OCI-LY7 (cell line): Measurements from ENCODE around the gene PC. TPM values are rescaled to one million over a fixed set of nuclear protein-coding genes. Genes with fewer than 3 reads are reported as not detected.

ENCODE experiments used
- BruUV-seq: library from RNA; stranded (reverse); fragments of 400-500 nt; replicated peaks from 2 replicates; lab custom pipeline; 2021; lab: Mats Ljungman, UMichigan
- CTCF ChIA-PET: fragments of 300-600 bp; sonication (Branson Sonifier 250); formaldehyde crosslinking; loops from one replicate; lab custom pipeline; 2022; ENCODE audit warnings: antibody characterized with exemption; ENCODE audit not compliant: unreplicated experiment; lab: Charles Lee
- POLR2A ChIA-PET: fragments of 300-600 bp; sonication (Branson Sonifier 250); formaldehyde crosslinking; loops from one replicate; lab custom pipeline; 2022; ENCODE audit warnings: antibody characterized with exemption; lab: Charles Lee
- DNase-seq: peaks from one replicate; pipeline ENCODE4 v3.0.0-alpha.2; 2015; ENCODE audit warnings: low spot score
- H2AFZ ChIP-seq: fragments of 200-600 bp; sonication (generic), shearing (Covaris generic); 2 replicates; pipeline ENCODE4 v1.6.1; 2014; ENCODE audit warnings: mild to moderate bottlenecking, antibody characterized with exemption, low read length, moderate library complexity
- H3K27ac ChIP-seq: fragments of 200-600 bp; sonication (generic); 2 replicates; pipeline ENCODE4 v1.5.1; 2014; ENCODE audit warnings: mixed run types, low read depth, mild to moderate bottlenecking, moderate library complexity, low read length, inconsistent platforms; ENCODE audit not compliant: poor library complexity, severe bottlenecking
- H3K36me3 ChIP-seq: fragments of 200-600 bp; sonication (generic); 2 replicates; pipeline ENCODE4 v1.6.1; 2014; ENCODE audit warnings: mild to moderate bottlenecking, antibody characterized with exemption, low read length, moderate library complexity, mixed read lengths; ENCODE audit not compliant: insufficient read depth
- H3K4me1 ChIP-seq: fragments of 200-600 bp; sonication (generic); 2 replicates; pipeline ENCODE4 v1.5.1; 2014; ENCODE audit warnings: mild to moderate bottlenecking, low read length; ENCODE audit not compliant: insufficient read depth, poor library complexity, severe bottlenecking
- H3K4me2 ChIP-seq: fragments of 200-600 bp; sonication (generic); 2 replicates; pipeline ENCODE4 v1.6.1; 2014; ENCODE audit warnings: mild to moderate bottlenecking, low read length
- H3K4me3 ChIP-seq: fragments of 200-600 bp; sonication (generic); 2 replicates; pipeline ENCODE4 v1.5.1; 2014; ENCODE audit warnings: mild to moderate bottlenecking, low read depth, low read length; ENCODE audit not compliant: poor library complexity, severe bottlenecking
- H3K79me2 ChIP-seq: fragments of 200-600 bp; sonication (generic); 2 replicates; pipeline ENCODE4 v1.6.1; 2016; ENCODE audit warnings: low read depth, mild to moderate bottlenecking, low read length, moderate library complexity, mixed read lengths; ENCODE audit not compliant: insufficient read depth
- H3K9me2 ChIP-seq: fragments of 200-600 bp; sonication (generic); 2 replicates; pipeline ENCODE4 v1.6.1; 2016; ENCODE audit warnings: mild to moderate bottlenecking, low read length, mixed read lengths; ENCODE audit not compliant: insufficient read depth
- H3K9me3 ChIP-seq: fragments of 200-600 bp; sonication (generic); 2 replicates; pipeline ENCODE4 v1.6.1; 2014; ENCODE audit warnings: mild to moderate bottlenecking, mixed run types, low read length, mixed read lengths
- H4K20me1 ChIP-seq: fragments of 200-600 bp; sonication (generic); 2 replicates; pipeline ENCODE4 v1.6.1; 2014; ENCODE audit warnings: mild to moderate bottlenecking, antibody characterized with exemption, low read length, moderate library complexity, mixed read lengths; ENCODE audit not compliant: insufficient read depth
- EZH2phosphoT487 ChIP-seq: fragments of 200-600 bp; sonication (generic); IDR thresholded peaks from 2 replicates; pipeline ENCODE4 v1.6.1; 2018; ENCODE audit warnings: low read depth, borderline replicate concordance, mild to moderate bottlenecking, mixed run types, antibody characterized with exemption, low read length, moderate library complexity, mixed read lengths
- intact Hi-C: fragments of 100-400 bp; cut with micrococcal nuclease; formaldehyde crosslinking; loops from one replicate; pipeline ENCODE4 v1.10.0; 2022; ENCODE audit not compliant: unreplicated experiment
- total RNA-seq, 2 experiments: library from RNA; depleted of rRNA in 1 of 2; stranded (reverse); fragments of >200 nt in 1 of 2; shearing (Covaris generic) in 1 of 2; gene quantifications; 2 replicates each; pipeline ENCODE4 v1.2.3, GENCODE V29; 2014 to 2022
- TF ChIP-seq, protein P1 (sequence below): fragments of 200-600 bp; sonication (generic); conservative IDR thresholded peaks from 2 replicates; pipeline ENCODE4 v1.5.1; 2014; ENCODE audit warnings: mild to moderate bottlenecking, antibody characterized with exemption, low read length, moderate library complexity, mixed read lengths

The PC gene
- total RNA-seq, 2 experiments from 2014 or later: 10.4 to 12.7 TPM

DNA sequence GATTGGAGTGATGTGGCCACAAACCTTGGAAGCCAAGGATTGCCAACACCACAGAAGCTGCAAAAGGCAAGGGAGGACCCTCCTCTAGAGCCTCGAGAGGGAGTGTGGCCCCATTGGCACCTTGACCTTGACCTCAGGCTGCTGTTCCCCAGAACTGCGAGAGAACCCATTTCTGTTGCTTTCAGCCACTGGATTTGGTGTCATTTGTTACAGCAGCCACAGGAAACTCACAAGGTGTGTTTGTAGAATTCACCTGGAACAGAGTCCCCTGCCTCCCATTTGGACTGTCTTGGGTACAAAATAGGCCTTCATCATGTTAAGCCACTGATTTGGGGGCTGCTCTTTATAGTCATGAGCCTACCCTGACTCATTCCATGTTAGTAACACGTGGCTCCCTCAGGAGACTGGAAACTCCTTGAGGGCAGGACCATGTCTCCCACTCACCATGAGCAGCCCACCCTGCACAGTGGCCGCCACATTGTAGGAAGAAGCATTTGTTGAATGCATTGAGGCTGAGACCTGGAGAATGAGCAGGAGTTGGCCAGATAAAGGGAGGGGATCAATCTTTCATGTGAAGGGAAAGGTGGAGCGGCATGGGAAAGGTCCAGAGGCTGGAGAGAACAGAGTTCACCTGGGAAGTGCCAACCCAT, 25.2 kb upstream of the PC start:
- CTCF ChIA-PET: no interaction called here

DNA sequence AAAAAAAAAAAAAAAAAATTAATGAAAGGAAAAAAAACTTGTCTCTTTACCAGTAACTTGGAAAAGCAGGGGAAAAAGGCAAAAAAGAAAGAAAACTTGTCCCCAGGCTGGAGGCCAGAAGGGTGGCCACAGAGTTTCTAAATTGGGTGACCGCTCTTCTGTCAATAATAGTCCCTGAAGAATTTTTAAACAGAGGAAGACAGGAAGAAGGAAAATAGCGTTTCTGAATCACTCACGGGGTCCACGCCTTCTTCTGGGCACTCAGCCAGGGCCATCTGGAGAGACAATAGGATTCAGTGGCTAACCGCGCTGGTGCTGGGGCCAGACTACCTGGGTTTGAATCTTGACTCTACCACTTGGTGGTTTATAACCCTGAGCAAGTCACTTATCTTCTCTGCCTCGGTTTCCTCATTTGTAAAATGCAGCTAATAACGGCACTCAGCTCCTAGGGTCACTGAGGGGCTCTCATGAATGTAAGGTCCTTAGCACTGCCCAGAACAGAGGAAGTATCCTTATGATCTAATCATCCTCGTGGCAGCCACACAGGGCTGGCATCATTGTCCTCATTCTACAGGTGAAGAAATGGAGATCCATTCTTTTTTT, 23.9 kb upstream of the PC start:
- no peaks in the 10 kb centered on the region for H3K9me3 ChIP-seq
- CTCF ChIA-PET: no interaction called here
- intact Hi-C loops: no loop called here
- no peak for TF ChIP-seq EZH2phosphoT487
- TF ChIP-seq, protein P1, sequence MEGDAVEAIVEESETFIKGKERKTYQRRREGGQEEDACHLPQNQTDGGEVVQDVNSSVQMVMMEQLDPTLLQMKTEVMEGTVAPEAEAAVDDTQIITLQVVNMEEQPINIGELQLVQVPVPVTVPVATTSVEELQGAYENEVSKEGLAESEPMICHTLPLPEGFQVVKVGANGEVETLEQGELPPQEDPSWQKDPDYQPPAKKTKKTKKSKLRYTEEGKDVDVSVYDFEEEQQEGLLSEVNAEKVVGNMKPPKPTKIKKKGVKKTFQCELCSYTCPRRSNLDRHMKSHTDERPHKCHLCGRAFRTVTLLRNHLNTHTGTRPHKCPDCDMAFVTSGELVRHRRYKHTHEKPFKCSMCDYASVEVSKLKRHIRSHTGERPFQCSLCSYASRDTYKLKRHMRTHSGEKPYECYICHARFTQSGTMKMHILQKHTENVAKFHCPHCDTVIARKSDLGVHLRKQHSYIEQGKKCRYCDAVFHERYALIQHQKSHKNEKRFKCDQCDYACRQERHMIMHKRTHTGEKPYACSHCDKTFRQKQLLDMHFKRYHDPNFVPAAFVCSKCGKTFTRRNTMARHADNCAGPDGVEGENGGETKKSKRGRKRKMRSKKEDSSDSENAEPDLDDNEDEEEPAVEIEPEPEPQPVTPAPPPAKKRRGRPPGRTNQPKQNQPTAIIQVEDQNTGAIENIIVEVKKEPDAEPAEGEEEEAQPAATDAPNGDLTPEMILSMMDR: no peak
- no peaks in the 10 kb centered on the region for H3K9me2 ChIP-seq
- no peaks in the 10 kb centered on the region for H3K36me3 ChIP-seq
- H3K4me2 ChIP-seq: no peak overlapping the region
- no peak overlapping the region for H3K27ac ChIP-seq
- H3K4me3 ChIP-seq: no peak overlapping the region
- BruUV-seq: no TSS peak
- DNase-seq: no peak
- no peak overlapping the region for H2AFZ ChIP-seq
- H4K20me1 ChIP-seq: no peaks in the 10 kb centered on the region
- POLR2A ChIA-PET: no interaction called here
- H3K79me2 ChIP-seq: no peaks in the 10 kb centered on the region
- no peaks in the 10 kb centered on the region for H3K4me1 ChIP-seq

More for the DNA sequence above, 25.2 kb upstream of the PC start:
- H3K4me3 ChIP-seq: no peak overlapping the region
- H3K4me1 ChIP-seq: no peaks in the 10 kb centered on the region
- H4K20me1 ChIP-seq: no peaks in the 10 kb centered on the region
- H3K9me3 ChIP-seq: no peaks in the 10 kb centered on the region
- no peak for TF ChIP-seq EZH2phosphoT487
- TF ChIP-seq, protein P1: no peak
- no peak overlapping the region for H3K4me2 ChIP-seq
- POLR2A ChIA-PET: no interaction called here
- no peak overlapping the region for H2AFZ ChIP-seq
- no peak for DNase-seq
- no TSS peak for BruUV-seq
- H3K27ac ChIP-seq: no peak overlapping the region
- H3K36me3 ChIP-seq: no peaks in the 10 kb centered on the region
- no peaks in the 10 kb centered on the region for H3K79me2 ChIP-seq
- intact Hi-C loops: no loop called here
- no peaks in the 10 kb centered on the region for H3K9me2 ChIP-seq
